B cell (primary cell): ENCODE results near the gene PEX14.

ENCODE experiments used
- CTCF ChIP-seq: fragments of 200-600 bp; IDR thresholded peaks from one replicate; pipeline ENCODE4 v1.8.0; 2022; ENCODE audit warnings: antibody characterized with exemption, mild to moderate bottlenecking
- EZH2 ChIP-seq: IDR thresholded peaks from 2 replicates; pipeline ENCODE4 v1.6.1; 2012; ENCODE audit warnings: borderline replicate concordance, low read depth, mild to moderate bottlenecking, moderate library complexity, low read length; ENCODE audit not compliant: insufficient read depth, poor library complexity, severe bottlenecking

DNA sequence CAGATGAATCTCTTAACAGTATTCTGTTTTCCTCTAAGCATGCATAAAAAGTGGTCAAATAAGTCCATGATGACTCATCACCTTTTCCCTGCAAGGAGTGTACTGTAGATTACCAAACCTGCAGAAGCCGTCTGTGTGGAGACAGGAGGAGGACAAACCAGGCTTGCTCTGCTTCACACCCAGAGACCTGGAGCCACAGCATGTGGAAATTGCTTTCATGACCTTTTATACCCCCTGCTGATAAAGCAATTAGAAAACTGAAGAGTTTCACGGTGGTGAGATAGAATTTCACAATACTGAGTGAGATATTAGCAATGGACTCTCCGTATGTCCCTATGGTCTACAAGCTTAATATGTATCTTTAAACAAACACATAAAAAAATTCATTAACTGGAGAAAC is 15.6 kb upstream of the PEX14 start:
- TF ChIP-seq CTCF (no peak), EZH2 (no peak)
